Liver (tissue), 9 donors: ENCODE measurements around the gene ZPLD1. TPM values are rescaled to one million over a fixed set of nuclear protein-coding genes. Genes with fewer than 3 reads are reported as not detected.

Experiments
- DNase-seq: peaks from one replicate; pipeline ENCODE4 v3.0.0-alpha.2; 2017; ENCODE audit warnings: low spot score
- H3K27ac ChIP-seq, 2 donors: one replicate each; pipeline ENCODE4 v1.7.0; 2013; ENCODE audit warnings: inconsistent platforms in 2 of 2, low read length in 2 of 2, control low read depth in 1 of 2, low read depth in 1 of 2, mild to moderate bottlenecking in 1 of 2
- H3K27me3 ChIP-seq, 4 donors: one replicate each; pipeline versions ENCODE4 v1.6.1 to v1.7.0; 2013; ENCODE audit warnings: low read length in 3 of 4, inconsistent platforms in 1 of 4, mild to moderate bottlenecking in 1 of 4, moderate library complexity in 1 of 4; ENCODE audit not compliant: control insufficient read depth in 4 of 4, insufficient read depth in 4 of 4
- H3K36me3 ChIP-seq, 4 donors: one replicate each; pipeline versions ENCODE4 v1.6.1 to v1.7.0; 2013; ENCODE audit warnings: low read length in 3 of 4, mild to moderate bottlenecking in 3 of 4, low read depth in 1 of 4, moderate library complexity in 1 of 4; ENCODE audit not compliant: control insufficient read depth in 4 of 4, insufficient read depth in 3 of 4
- H3K4me1 ChIP-seq, 4 donors: one replicate each; pipeline versions ENCODE4 v1.6.1 to v1.7.0; 2013; ENCODE audit warnings: low read length in 3 of 4, mild to moderate bottlenecking in 3 of 4, moderate library complexity in 1 of 4; ENCODE audit not compliant: control insufficient read depth in 4 of 4, insufficient read depth in 4 of 4
- H3K4me3 ChIP-seq, 3 donors: one replicate each; pipeline versions ENCODE4 v1.6.1 to v1.7.0; 2013; ENCODE audit warnings: low read length in 3 of 3, control low read depth in 1 of 3, low read depth in 1 of 3, mild to moderate bottlenecking in 1 of 3
- H3K9ac ChIP-seq, 2 donors: one replicate each; pipeline ENCODE4 v1.7.0; 2013; ENCODE audit warnings: low read length in 2 of 2, mild to moderate bottlenecking in 2 of 2, moderate library complexity in 2 of 2, control low read depth in 1 of 2, low read depth in 1 of 2
- H3K9me3 ChIP-seq, 4 donors: one replicate each; pipeline versions ENCODE4 v1.6.1 to v1.7.0; 2013; ENCODE audit warnings: low read length in 3 of 4; ENCODE audit not compliant: control insufficient read depth in 4 of 4
- ATF3 ChIP-seq: IDR thresholded peaks from 2 replicates; pipeline ENCODE4 v1.6.1; 2016; ENCODE audit warnings: antibody characterized with exemption
- CTCF ChIP-seq: fragments of 150-350 bp; IDR thresholded peaks from 2 replicates; pipeline ENCODE4 v1.5.1; 2017; ENCODE audit warnings: improper control_type of control experiment, low read depth, low read length; ENCODE audit not compliant: missing input control
- EGR1 ChIP-seq, 2 donors: IDR thresholded peaks; 2 replicates each; pipeline ENCODE4 v1.6.1; 2016 to 2018; ENCODE audit warnings: antibody characterized with exemption in 2 of 2, low read depth in 2 of 2
- FOXA1 ChIP-seq: IDR thresholded peaks from 2 replicates; pipeline ENCODE4 v1.6.1; 2016; ENCODE audit warnings: antibody characterized with exemption
- FOXA2 ChIP-seq: IDR thresholded peaks from 2 replicates; pipeline ENCODE4 v1.6.1; 2016; ENCODE audit warnings: antibody characterized with exemption
- GABPA ChIP-seq, 2 donors: IDR thresholded peaks in 1 of 2; conservative IDR thresholded peaks in 1 of 2; 2 replicates each; pipeline ENCODE4 v1.6.1; 2016; ENCODE audit warnings: antibody characterized with exemption in 2 of 2, mild to moderate bottlenecking in 1 of 2, moderate library complexity in 1 of 2
- HNF4A ChIP-seq, 2 donors: conservative IDR thresholded peaks; 2 replicates each; pipeline ENCODE4 v1.6.1; 2016; ENCODE audit warnings: antibody characterized with exemption in 2 of 2, mild to moderate bottlenecking in 2 of 2
- HNF4G ChIP-seq: IDR thresholded peaks from 2 replicates; pipeline ENCODE4 v1.6.1; 2016; ENCODE audit warnings: antibody characterized with exemption
- JUND ChIP-seq, 2 donors: IDR thresholded peaks; 2 replicates each; pipeline ENCODE4 v1.6.1; 2016; ENCODE audit warnings: antibody characterized with exemption in 2 of 2
- MAX ChIP-seq: IDR thresholded peaks from 2 replicates; pipeline ENCODE4 v1.6.1; 2016; ENCODE audit warnings: antibody characterized with exemption
- NR2F2 ChIP-seq: IDR thresholded peaks from 2 replicates; pipeline ENCODE4 v1.6.1; 2016; ENCODE audit warnings: antibody characterized with exemption
- RAD21 ChIP-seq, 2 donors: IDR thresholded peaks; 2 replicates each; pipeline ENCODE4 v1.6.1; 2016; ENCODE audit warnings: antibody characterized with exemption in 2 of 2, mild to moderate bottlenecking in 2 of 2
- REST ChIP-seq: IDR thresholded peaks from 2 replicates; pipeline ENCODE4 v1.6.1; 2016; ENCODE audit warnings: antibody characterized with exemption, mild to moderate bottlenecking
- RXRA ChIP-seq, 2 donors: IDR thresholded peaks; 2 replicates each; pipeline ENCODE4 v1.6.1; 2017 to 2018; ENCODE audit warnings: antibody characterized with exemption in 2 of 2, mild to moderate bottlenecking in 1 of 2
- SP1 ChIP-seq: IDR thresholded peaks from 2 replicates; pipeline ENCODE4 v1.6.1; 2018; ENCODE audit warnings: antibody characterized with exemption, mild to moderate bottlenecking
- TAF1 ChIP-seq: conservative IDR thresholded peaks from 2 replicates; pipeline ENCODE4 v1.6.1; 2016; ENCODE audit warnings: antibody characterized with exemption, mild to moderate bottlenecking
- YY1 ChIP-seq: IDR thresholded peaks from 2 replicates; pipeline ENCODE4 v1.6.1; 2016; ENCODE audit warnings: antibody characterized with exemption, mild to moderate bottlenecking
- ZBTB33 ChIP-seq: IDR thresholded peaks from 2 replicates; pipeline ENCODE4 v1.6.1; 2016; ENCODE audit warnings: antibody characterized with exemption
- WGBS: extraction: QIAGEN DNeasy Blood & Tissue Kit; methylation state at CpG from one replicate; pipeline ENCODE4 v1.1.7; 2013; 5-methylcytosine and 5-hydroxymethylcytosine counted together
- polyA plus RNA-seq, 2 donors: library from polyadenylated mRNA; stranded (reverse) in 1 of 2; unstranded in 1 of 2; fragments of 200-250 nt in 1 of 2; fragments of >200 nt in 1 of 2; fragmentation: Nextera tagmentation in 1 of 2; extraction: Ambion mirVana in 1 of 2; gene quantifications; one replicate each; pipeline versions ENCODE4 v1.2.1 to v1.2.3, GENCODE V29; 2013 to 2015
- total RNA-seq, 2 donors: library from RNA; depleted of rRNA; stranded (reverse); fragments of >200 nt; gene quantifications; one replicate each; pipeline ENCODE4 v1.2.3, GENCODE V29; 2014
- donor health status: healthy.
- donor health status: healthy.
- donor health status: healthy.
- donor health status: healthy.
- donor health status: healthy.

The ZPLD1 gene
- total and polyA plus RNA-seq, 4 donors: 0.03 to 0.23 (median 0.07) TPM

- no peak for DNase-seq
- Histone ChIP-seq H3K27ac (no peak overlapping the region), H3K4me3 (no peak overlapping the region), H3K36me3 (no peaks in the 10 kb centered on the region), H3K9me3 (no peaks in the 10 kb centered on the region), H3K27me3 (no peaks in the 10 kb centered on the region), H3K9ac (no peak overlapping the region), H3K4me1 (no peaks in the 10 kb centered on the region)
- 74% methylated on average over 4 of the region's 4 CpGs for WGBS
- no peak for TF ChIP-seq RXRA (IDR thresholded peaks at IDR 0.05)
- no peak for TF ChIP-seq ATF3
- TF ChIP-seq YY1: no peak
- no peak for TF ChIP-seq SP1
- no peak for TF ChIP-seq EGR1 (IDR thresholded peaks at IDR 0.05; ENCODE audit: low read depth in 2 of 2)
- TF ChIP-seq FOXA2: no peak
- TF ChIP-seq TAF1: no peak
- TF ChIP-seq MAX: no peak
- TF ChIP-seq CTCF: no peak
- no peak for TF ChIP-seq FOXA1
- no peak for TF ChIP-seq RAD21 (IDR thresholded peaks at IDR 0.05)
- TF ChIP-seq JUND (IDR thresholded peaks at IDR 0.05): no peak
- no peak for TF ChIP-seq HNF4G
- TF ChIP-seq GABPA (IDR thresholded peaks at IDR 0.05 in 1 of 2, conservative IDR thresholded peaks at IDR 0.05 in 1 of 2): no peak
- TF ChIP-seq REST: no peak
- TF ChIP-seq NR2F2: no peak
- no peak for TF ChIP-seq HNF4A (conservative IDR thresholded peaks at IDR 0.05)
- no peak for TF ChIP-seq ZBTB33
Observed at GRCh38 chr3:102511639-102512038, 76.8 kb downstream of the ZPLD1 start.
